Endodermal cell (in vitro differentiated cells): ENCODE measurements around the gene GPR62. TPM values are rescaled to one million over a fixed set of nuclear protein-coding genes. Genes with fewer than 3 reads are reported as not detected.

Experiments
- DNase-seq: peaks from one replicate; pipeline ENCODE4 v3.0.0-alpha.2; 2017
- H3K27ac ChIP-seq: 2 replicates; pipeline ENCODE4 v1.5.1; 2013; ENCODE audit warnings: mild to moderate bottlenecking, low read depth, low read length, moderate library complexity
- H3K27me3 ChIP-seq: 2 replicates; pipeline ENCODE4 v1.6.1; 2013; ENCODE audit warnings: mild to moderate bottlenecking, low read length, moderate library complexity; ENCODE audit not compliant: insufficient read depth, control insufficient read depth, poor library complexity, severe bottlenecking
- H3K36me3 ChIP-seq: 2 replicates; pipeline ENCODE4 v1.7.0; 2013; ENCODE audit warnings: mild to moderate bottlenecking, low read length, moderate library complexity; ENCODE audit not compliant: control insufficient read depth, insufficient read depth
- H3K4me1 ChIP-seq: one replicate; pipeline ENCODE4 v1.7.0; 2013; ENCODE audit warnings: low read length; ENCODE audit not compliant: control insufficient read depth, insufficient read depth
- H3K4me3 ChIP-seq: 2 replicates; pipeline ENCODE4 v1.5.1; 2013; ENCODE audit warnings: mild to moderate bottlenecking, low read length, moderate library complexity
- H3K9ac ChIP-seq: 2 replicates; pipeline ENCODE4 v1.6.1; 2013; ENCODE audit warnings: mild to moderate bottlenecking, low read length, moderate library complexity; ENCODE audit not compliant: poor library complexity, severe bottlenecking; ENCODE audit errors: extremely low read depth
- H3K9me3 ChIP-seq: 2 replicates; pipeline ENCODE4 v1.6.1; 2013; ENCODE audit warnings: mild to moderate bottlenecking, low read length, moderate library complexity; ENCODE audit not compliant: control insufficient read depth
- H3K27ac Mint-ChIP-seq: 2 replicates; pipeline ENCODE4 v1.8.0; 2020; ENCODE audit warnings: mixed read lengths
- H3K27me3 Mint-ChIP-seq: 2 replicates; pipeline ENCODE4 v1.8.0; 2021; ENCODE audit warnings: mild to moderate bottlenecking, mixed read lengths; ENCODE audit not compliant: insufficient read depth
- H3K36me3 Mint-ChIP-seq: 2 replicates; pipeline ENCODE4 v1.8.0; 2020; ENCODE audit warnings: low read depth, mixed read lengths
- H3K4me1 Mint-ChIP-seq: 2 replicates; pipeline ENCODE4 v1.8.0; 2020; ENCODE audit warnings: mixed read lengths
- H3K4me3 Mint-ChIP-seq: 2 replicates; pipeline ENCODE4 v1.8.0; 2020; ENCODE audit warnings: mild to moderate bottlenecking, moderate library complexity, mixed read lengths
- H3K9me3 Mint-ChIP-seq: 2 replicates; pipeline ENCODE4 v1.8.0; 2020; ENCODE audit warnings: mild to moderate bottlenecking, mixed read lengths
- CTCF ChIP-seq: fragments of 200-600 bp; sonication (generic); conservative IDR thresholded peaks from 2 replicates; pipeline ENCODE4 v1.5.0; 2021; ENCODE audit warnings: antibody characterized with exemption, mild to moderate bottlenecking
- WGBS, 2 experiments: methylation state at CpG; one replicate each; pipeline versions ENCODE4 v1.1.5 to v1.1.7; 2013; ENCODE audit warnings: missing lambda C conversion rate in 2 of 2, mixed read lengths in 1 of 2; ENCODE audit not compliant: insufficient coverage in 1 of 2, insufficient read length in 1 of 2; 5-methylcytosine and 5-hydroxymethylcytosine counted together
- total RNA-seq, 2 donors: library from RNA; stranded (reverse); fragmentation: NEBNext Ultra II Directional in 1 of 2; extraction: Animal tissue kit (Norgen Biotek cat#: 25700) in 1 of 2; gene quantifications; 2 replicates in 1 of 2; 3 replicates in 1 of 2; pipeline ENCODE4 v1.2.1, GENCODE V29; 2021

Gene GPR62
- total RNA-seq, 2 donors from 2014 or later: 0.40 to 0.44 TPM

GRCh38 chr3:51932471-51933370, 22.5 kb upstream of the GPR62 start:
- Mint-ChIP-seq H3K36me3 (peaks cover 65% of the 10 kb centered on the region), H3K9me3 (no peaks in the 10 kb centered on the region), H3K4me1 (no peaks in the 10 kb centered on the region), H3K27me3 (no peaks in the 10 kb centered on the region), H3K4me3 (no peak overlapping the region), H3K27ac (no peak overlapping the region)
- Histone ChIP-seq H3K4me1 (no peaks in the 10 kb centered on the region), H3K36me3 (peaks cover 73% of the 10 kb centered on the region), H3K27me3 (no peaks in the 10 kb centered on the region), H3K4me3 (no peak overlapping the region), H3K27ac (no peak overlapping the region), H3K9me3 (no peaks in the 10 kb centered on the region), H3K9ac (no peak overlapping the region)
- 91 to 96% methylated on average over 10 to 15 of the region's 15 CpGs for WGBS, 2 experiments
- no peak for TF ChIP-seq CTCF
- no peak for DNase-seq

GRCh38 chr3:51933471-51934138, 21.6 kb upstream of the GPR62 start:
- no peak overlapping the region for H3K9ac ChIP-seq
- no peak overlapping the region for H3K27ac Mint-ChIP-seq
- no peaks in the 10 kb centered on the region for H3K9me3 ChIP-seq
- no peak for DNase-seq
- H3K4me3 ChIP-seq: no peak overlapping the region
- H3K4me3 Mint-ChIP-seq: no peak overlapping the region
- peaks cover 6% of the 10 kb centered on the region for H3K4me1 Mint-ChIP-seq
- H3K36me3 ChIP-seq: peaks cover 81% of the 10 kb centered on the region
- no peaks in the 10 kb centered on the region for H3K27me3 Mint-ChIP-seq
- H3K4me1 ChIP-seq: no peaks in the 10 kb centered on the region
- no peaks in the 10 kb centered on the region for H3K9me3 Mint-ChIP-seq
- no peak for TF ChIP-seq CTCF
- H3K36me3 Mint-ChIP-seq: peaks cover 73% of the 10 kb centered on the region
- H3K27ac ChIP-seq: no peak overlapping the region
- 95 to 100% methylated on average over 4 to 13 of the region's 13 CpGs for WGBS, 2 experiments
- H3K27me3 ChIP-seq: no peaks in the 10 kb centered on the region

- H3K36me3 Mint-ChIP-seq: peaks cover 79% of the 10 kb centered on the region
These were observed 20.9 kb upstream of the GPR62 start for GRCh38 chr3:51934139-51934850.

More at GRCh38 chr3:51934139-51934850, 20.9 kb upstream of the GPR62 start:
- H3K4me3 Mint-ChIP-seq: no peak overlapping the region
- peaks cover 12% of the 10 kb centered on the region for H3K4me1 Mint-ChIP-seq
- Histone ChIP-seq H3K9ac (no peak overlapping the region), H3K4me3 (no peak overlapping the region), H3K9me3 (no peaks in the 10 kb centered on the region), H3K36me3 (peaks cover 87% of the 10 kb centered on the region), H3K27me3 (no peaks in the 10 kb centered on the region), H3K4me1 (no peaks in the 10 kb centered on the region), H3K27ac (no peak overlapping the region)
- DNase-seq: no peak
- no peak overlapping the region for H3K27ac Mint-ChIP-seq
- TF ChIP-seq CTCF: no peak
- H3K27me3 Mint-ChIP-seq: no peaks in the 10 kb centered on the region
- H3K9me3 Mint-ChIP-seq: no peaks in the 10 kb centered on the region
- 80 to 97% methylated on average over 1 to 11 of the region's 11 CpGs for WGBS, 2 experiments
